K562 (cell line): ENCODE measurements around the gene F12. TPM values are rescaled to one million over a fixed set of nuclear protein-coding genes. Genes with fewer than 3 reads are reported as not detected.

Experiments used
- ATAC-seq: fragments of 200-7000 bp; cut with Tn5 transposase; 3 replicates; pipeline ENCODE4 v1.9.1; 2020; ENCODE audit warnings: moderate library complexity
- BruUV-seq: library from RNA; stranded (reverse); fragments of 400-500 nt; replicated peaks from 2 replicates; lab custom pipeline; 2021; lab: Mats Ljungman, UMichigan
- CTCF ChIA-PET: fragments of 300-600 bp; formaldehyde crosslinking; extraction: SDS; loops from one replicate; lab custom pipeline; 2021; ENCODE audit warnings: low intra/inter-chr PET ratio; lab: Yijun Ruan, JAX
- POLR2A ChIA-PET: fragments of 300-600, 350-650 bp; sonication (Branson Sonifier 250); formaldehyde crosslinking; extraction: SDS; loops from one replicate; lab custom pipeline; 2021; ENCODE audit warnings: antibody characterized with exemption, inconsistent platforms; lab: Yijun Ruan, JAX
- DNase-seq, 4 experiments: peaks; one replicate each; pipeline versions ENCODE4 v3.0.0 to v3.0.0-alpha.2; 2011 to 2018; ENCODE audit warnings: low spot score in 3 of 4, mixed read lengths in 3 of 4; ENCODE audit errors: extremely low read depth in 1 of 4
- FAIRE-seq: peaks from 2 replicates; lab custom pipeline; 2011; peaks lifted over from hg19 to GRCh38; lab: Jason Lieb, UNC
- H2AFZ ChIP-seq: 2 replicates; pipeline ENCODE4 v1.6.0; 2011; ENCODE audit warnings: low read depth, low read length, control low read depth, inconsistent platforms
- H3K27ac ChIP-seq: fragments of 200-600 bp; 3 replicates; pipeline ENCODE4 v1.8.0; 2011; ENCODE audit warnings: low read depth, mild to moderate bottlenecking, control low read depth, inconsistent platforms, low read length, moderate library complexity, mixed read lengths; ENCODE audit errors: extremely low read depth
- H3K27me3 ChIP-seq, 2 experiments: fragments of 300-600 bp in 1 of 2; 2 replicates in 1 of 2; 3 replicates in 1 of 2; pipeline versions ENCODE4 v1.6.0 to v1.8.0; 2011; ENCODE audit warnings: inconsistent platforms in 2 of 2, low read length in 2 of 2, mild to moderate bottlenecking in 1 of 2, mixed read lengths in 1 of 2, moderate library complexity in 1 of 2; ENCODE audit not compliant: control insufficient read depth in 2 of 2, insufficient read depth in 2 of 2
- H3K36me3 ChIP-seq: fragments of 300-600 bp; 3 replicates; pipeline ENCODE4 v1.8.0; 2011; ENCODE audit warnings: mild to moderate bottlenecking, low read length, inconsistent platforms; ENCODE audit not compliant: control insufficient read depth, insufficient read depth
- H3K4me1 ChIP-seq, 2 experiments: fragments of 200-600 bp in 1 of 2; replicated peaks in 1 of 2; 2 replicates in 1 of 2; 3 replicates in 1 of 2; pipeline versions ENCODE4 v1.5.1 to v1.8.0; 2011; ENCODE audit warnings: inconsistent platforms in 2 of 2, low read length in 2 of 2, mild to moderate bottlenecking in 1 of 2, mixed read lengths in 1 of 2, moderate library complexity in 1 of 2; ENCODE audit not compliant: control insufficient read depth in 2 of 2, insufficient read depth in 2 of 2
- H3K4me2 ChIP-seq: 2 replicates; pipeline ENCODE4 v1.6.1; 2011; ENCODE audit warnings: low read length, control low read depth, inconsistent platforms, mixed read lengths; ENCODE audit not compliant: insufficient read depth
- H3K4me3 ChIP-seq: fragments of 200-600 bp; sonication (generic), shearing (Covaris generic); 2 replicates; pipeline ENCODE4 v1.5.1; 2016; ENCODE audit warnings: control low read depth, inconsistent platforms
- H3K79me2 ChIP-seq: fragments of 200-600 bp; 3 replicates; pipeline ENCODE4 v1.8.0; 2011; ENCODE audit warnings: low read length, inconsistent platforms; ENCODE audit not compliant: control insufficient read depth, insufficient read depth
- H3K9ac ChIP-seq, 2 experiments: 2 replicates each; pipeline versions ENCODE4 v1.6.0 to v1.6.1; 2011; ENCODE audit warnings: low read depth in 2 of 2, low read length in 2 of 2, control low read depth in 1 of 2, inconsistent platforms in 1 of 2, mild to moderate bottlenecking in 1 of 2, mixed read lengths in 1 of 2; ENCODE audit not compliant: insufficient read depth in 1 of 2
- H3K9me1 ChIP-seq: one replicate; pipeline ENCODE4 v1.6.0; 2011; ENCODE audit warnings: inconsistent platforms, mild to moderate bottlenecking, low read length, moderate library complexity; ENCODE audit not compliant: control insufficient read depth, insufficient read depth
- H3K9me3 ChIP-seq: replicated peaks from 2 replicates; pipeline ENCODE4 v1.5.1; 2011; ENCODE audit warnings: low read depth, low read length, inconsistent platforms; ENCODE audit not compliant: control insufficient read depth, insufficient read depth
- H4K20me1 ChIP-seq: replicated peaks from 2 replicates; pipeline ENCODE4 v1.6.1; 2011; ENCODE audit warnings: low read length, inconsistent platforms, mixed read lengths; ENCODE audit not compliant: control insufficient read depth, insufficient read depth
- ATF4 ChIP-seq: fragments of 450-650 bp; formaldehyde crosslinking; IDR thresholded peaks from 2 replicates; pipeline ENCODE4 v1.4.0; 2022; ENCODE audit warnings: mild to moderate bottlenecking, moderate library complexity
- CTBP1 ChIP-seq: fragments of 450-650 bp; IDR thresholded peaks from 2 replicates; pipeline ENCODE4 v1.6.1; 2016; ENCODE audit warnings: borderline replicate concordance
- FOXK2 ChIP-seq, 2 experiments: fragments of 450-650 bp; IDR thresholded peaks in 1 of 2; conservative IDR thresholded peaks in 1 of 2; 2 replicates each; pipeline ENCODE4 v1.6.1; 2016; ENCODE audit warnings: low read depth in 2 of 2, mild to moderate bottlenecking in 1 of 2
- POLR2AphosphoS5 ChIP-seq: IDR thresholded peaks from 2 replicates; pipeline ENCODE4 v1.6.1; 2011; ENCODE audit warnings: mild to moderate bottlenecking, low read depth, low read length, moderate library complexity; ENCODE audit not compliant: control insufficient read depth, insufficient read depth
- RBM15 ChIP-seq: fragments of 200-400 bp; formaldehyde crosslinking; IDR thresholded peaks from 2 replicates; pipeline ENCODE4 v1.6.1; 2018; ENCODE audit warnings: mild to moderate bottlenecking, low read length, moderate library complexity; ENCODE audit not compliant: insufficient read depth
- RFX1 ChIP-seq: fragments of 450-650 bp; IDR thresholded peaks from 2 replicates; pipeline ENCODE4 v1.6.1; 2016; ENCODE audit warnings: mild to moderate bottlenecking, moderate library complexity
- ZBTB11 ChIP-seq, 3 experiments: fragments of 200-800 bp in 1 of 3; fragments of 250-450 bp in 1 of 3; fragments of 450-650 bp in 1 of 3; sonication (Bioruptor Pico) in 1 of 3; sonication (Bioruptor generic) in 1 of 3; formaldehyde crosslinking in 1 of 3; IDR thresholded peaks; 2 replicates each; pipeline versions ENCODE4 v1.6.1 to v1.8.0; 2016 to 2022; ENCODE audit warnings: mild to moderate bottlenecking in 2 of 3, missing genetic modification characterization in 2 of 3, missing compliant biosample characterization in 1 of 3, moderate library complexity in 1 of 3
- ZBTB12 ChIP-seq: fragments of 250-450 bp; sonication (Bioruptor Pico); IDR thresholded peaks from 2 replicates; pipeline ENCODE4 v1.4.0; 2020
- ZNF3 ChIP-seq: fragments of 250-450 bp; sonication (Bioruptor Pico); IDR thresholded peaks from 2 replicates; pipeline ENCODE4 v1.5.0; 2021; ENCODE audit warnings: mild to moderate bottlenecking, moderate library complexity
- WGBS: fragments of 100-300 bp; shearing (Covaris generic); methylation state at CpG from one replicate; pipeline ENCODE4 v1.1.6; 2016; ENCODE audit warnings: low coverage, mixed read lengths; ENCODE audit not compliant: insufficient coverage; ENCODE audit errors: missing lambda C conversion rate; 5-methylcytosine and 5-hydroxymethylcytosine counted together
- in situ Hi-C: fragments of 300-500 bp; cut with MboI; formaldehyde crosslinking; loops from 4 replicates; pipeline ENCODE4 v1.15.0; 2018; ENCODE audit warnings: inconsistent platforms, mixed read lengths
- intact Hi-C: fragments of 100-400 bp; cut with micrococcal nuclease; formaldehyde crosslinking; loops from 2 replicates; pipeline ENCODE4 v1.14.2; 2022
- polyA plus RNA-seq, 8 experiments: library from polyadenylated mRNA; depleted of rRNA in 4 of 8; stranded (reverse) in 5 of 8; unstranded in 3 of 8; fragments of >200 nt; fragmentation: Nextera tagmentation in 2 of 8; fragmentation: Illumina TruSeq in 1 of 8; extraction: Ambion mirVana in 2 of 8; extraction: Trizol in 1 of 8; gene quantifications; 2 replicates each; pipeline versions ENCODE4 v1.2.1 to v1.2.3, GENCODE V29; 2011 to 2014; ENCODE audit warnings: inconsistent platforms in 1 of 8, missing spikeins in 1 of 8
- total RNA-seq, 7 experiments: library from RNA; depleted of rRNA in 6 of 7; stranded (reverse); fragments of >200 nt in 6 of 7; fragmentation: Illumina TruSeq in 2 of 7; extraction: Trizol in 2 of 7; gene quantifications; 2 replicates each; pipeline versions ENCODE4 v1.2.1 to v1.2.3, GENCODE V29; 2011 to 2021; ENCODE audit warnings: low replicate concordance in 1 of 7

The F12 gene
- total and polyA plus RNA-seq, 9 of the 15 experiments (the other 6 are each of a cell fraction or from before 2014, with no cell fraction given): 0.59 to 18.3 (median 3.6) TPM

- CTCF ChIA-PET: no interaction called here
- Histone ChIP-seq H3K27ac (no peak overlapping the region), H3K9me3 (no peaks in the 10 kb centered on the region), H3K4me1 (peaks cover 19 to 62% of the 10 kb centered on the region in 2 experiments), H3K9me1 (peaks cover 3% of the 10 kb centered on the region), H3K4me2 (no peak overlapping the region), H2AFZ (no peak overlapping the region), H3K36me3 (peaks cover 46% of the 10 kb centered on the region; the same call in 2 of the 3 replicates), H3K9ac (peak overlapping the region in 1 of 2 experiments; percentile 59; a peak in 2 of 4 replicates), H3K4me3 (no peak overlapping the region), H3K79me2 (no peaks in the 10 kb centered on the region), H4K20me1 (peaks cover 29% of the 10 kb centered on the region; the same call in 1 of the 2 replicates), H3K27me3 (no peaks in the 10 kb centered on the region)
- 84% methylated on average over 15 of the region's 15 CpGs for WGBS
- no peak for FAIRE-seq
- POLR2A ChIA-PET: interaction anchor here (0.6 to 11.8 kb wide), 9 partner anchors 8 to 761 kb away, joined by 3 to 210 read pairs (median 5); partner anchors contain the start of genes GRK6 and HNRNPAB
- ATAC-seq: 0 out of 3 replicates have a peak, but pooled peaks have one; percentile 0
- no peak for DNase-seq
- BruUV-seq: no TSS peak
- in situ Hi-C loops (no loop called here), intact Hi-C loops (no loop called here)
- no peak for TF ChIP-seq RBM15
- TF ChIP-seq POLR2AphosphoS5: peak; percentile 33; the same call in 1 of the 2 replicates
- TF ChIP-seq ATF4: no peak
- TF ChIP-seq ZBTB12: no peak
- no peak for TF ChIP-seq RFX1
- TF ChIP-seq CTBP1: no peak
- no peak for TF ChIP-seq ZBTB11 (CRISPR knock-in tag; IDR thresholded peaks at IDR 0.05)
- no peak for TF ChIP-seq ZNF3
- no peak for TF ChIP-seq FOXK2 (conservative IDR thresholded peaks at IDR 0.05 in 1 of 2, IDR thresholded peaks at IDR 0.05 in 1 of 2; ENCODE audit: low read depth in 2 of 2)
Observed at GRCh38 chr5:177443144-177443983, 34.0 kb upstream of the F12 start.
